Activated CD4-positive, alpha-beta T cell treated with anti-CD3 and anti-CD28 coated beads, Interleukin-2, amount 50 U/mL, for 1 hour (primary cell): ENCODE results near the gene NNT.
A peak's percentile ranks its signal among the peaks of the same experiment; 100 is the strongest.
"Not testable (repeated sequence)": the region's sequence is repeated elsewhere in the genome, so short reads cannot be mapped to it uniquely, and the experiment has no call there.

ENCODE experiments used
- DNase-seq: peaks from one replicate; pipeline ENCODE4 v3.0.0-alpha.2; 2020

The NNT gene

GRCh38 chr5:43602461-43603343 lies at the start of gene NNT:
Gene NNT, plus strand, starts transcription at chr5:43603180. Its CDS starts 6,016 bp downstream, at chr5:43609196.
- DNase-seq = peak; percentile 73

- no peak for DNase-seq
Measured at GRCh38 chr5:43553381-43553780, 49.6 kb upstream of the NNT start.

DNA sequence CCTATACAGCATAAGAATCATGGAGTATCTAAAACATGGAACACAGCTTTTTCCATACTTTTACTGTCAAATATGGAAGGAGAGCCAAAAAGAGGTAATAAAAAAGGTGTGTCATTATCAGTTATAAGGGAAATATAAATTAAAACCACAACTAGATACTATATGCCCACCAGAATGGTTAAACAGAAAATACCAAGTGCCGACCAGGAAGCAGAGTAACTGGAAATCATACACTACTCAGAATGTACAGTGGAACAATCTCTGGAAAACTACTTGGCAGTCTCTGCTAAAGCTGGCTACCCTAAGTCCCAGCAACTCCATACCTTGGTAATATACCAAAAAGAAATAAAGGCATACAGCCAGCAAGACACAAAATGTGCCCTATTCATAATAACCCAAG lies 48.5 kb upstream of the NNT start:
- no peak for DNase-seq

DNA sequence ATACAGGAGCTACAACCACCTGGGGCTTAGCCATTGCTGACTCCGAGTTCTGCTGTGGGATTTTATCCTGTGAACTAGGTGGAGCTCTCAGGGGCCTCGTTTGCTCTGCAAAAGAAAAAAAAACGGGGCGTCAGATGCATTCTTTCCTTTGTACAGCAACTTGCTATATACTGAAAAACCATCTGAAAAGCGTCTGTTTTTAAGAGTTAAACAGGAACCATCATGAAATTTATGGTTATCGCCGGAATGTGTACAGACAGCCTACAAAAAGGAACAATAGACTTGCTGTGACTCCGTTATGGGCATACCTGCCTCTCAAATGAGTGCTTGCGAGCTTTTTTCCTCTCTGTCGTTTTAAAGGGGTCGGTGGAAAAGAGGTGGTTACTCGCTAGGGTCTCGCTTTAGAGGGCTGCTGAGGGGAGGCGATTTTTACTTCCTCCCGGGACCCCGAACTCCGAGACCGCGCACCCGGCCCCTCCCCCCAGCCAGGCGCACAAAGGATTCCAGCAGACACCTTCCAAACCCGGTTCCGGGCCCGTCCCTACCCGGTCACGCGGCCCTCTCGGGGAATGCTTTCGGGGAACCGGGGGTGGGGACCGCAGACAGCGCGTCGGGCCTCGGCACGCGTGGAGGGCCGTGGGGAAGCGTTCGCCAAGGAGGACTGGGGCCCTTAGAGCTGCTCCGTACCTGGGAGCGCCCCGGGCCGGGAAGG lies 46.9 kb upstream of the NNT start:
- peak; percentile 32 for DNase-seq

GRCh38 chr5:43556607-43556856 lies 46.4 kb upstream of the NNT start:
- not testable (repeated sequence) for DNase-seq

DNA sequence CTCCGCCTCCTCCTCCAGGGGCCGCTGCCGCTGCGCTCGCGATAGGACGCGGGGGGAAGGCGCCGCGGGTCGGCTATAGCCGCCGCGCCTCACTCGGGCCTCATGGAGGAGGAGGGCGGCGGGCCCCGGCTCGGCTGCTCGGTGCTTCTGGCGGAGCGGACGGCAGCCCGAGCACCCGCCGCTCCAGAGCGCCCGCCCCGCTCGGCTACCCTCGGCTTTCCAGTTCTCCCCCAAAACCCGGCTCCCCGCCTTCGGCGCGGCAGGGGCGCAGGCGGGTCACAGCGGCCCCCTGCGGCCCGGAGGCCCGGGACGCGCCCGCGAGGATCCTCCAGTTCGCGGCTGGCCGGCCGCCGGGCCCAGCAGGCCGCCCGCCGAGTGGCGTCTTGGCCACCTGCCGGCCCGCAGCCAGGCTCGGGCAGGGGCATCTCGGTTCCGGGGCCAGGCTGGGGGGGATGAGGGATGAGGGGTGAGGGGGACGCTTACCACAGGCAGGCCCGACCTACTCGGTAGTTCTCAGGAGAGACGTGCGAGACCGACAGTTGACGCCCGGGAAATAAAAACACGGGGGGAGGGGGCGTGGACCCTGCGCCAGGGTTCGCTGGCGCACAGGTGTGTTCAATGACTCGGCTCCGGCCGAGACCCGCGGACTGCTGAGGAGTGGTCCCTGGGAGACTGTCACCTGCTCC lies 46.0 kb upstream of the NNT start, which contains the start of gene PAIP1:
PAIP1 (minus strand) TSS at position 221 of the 686 bp plus-strand sequence. CDS start 231 bp downstream, outside the sequence.
- DNase-seq = peak; percentile 75

- DNase-seq = no peak
Measured at GRCh38 chr5:43560128-43560527, 42.9 kb upstream of the NNT start.

DNA sequence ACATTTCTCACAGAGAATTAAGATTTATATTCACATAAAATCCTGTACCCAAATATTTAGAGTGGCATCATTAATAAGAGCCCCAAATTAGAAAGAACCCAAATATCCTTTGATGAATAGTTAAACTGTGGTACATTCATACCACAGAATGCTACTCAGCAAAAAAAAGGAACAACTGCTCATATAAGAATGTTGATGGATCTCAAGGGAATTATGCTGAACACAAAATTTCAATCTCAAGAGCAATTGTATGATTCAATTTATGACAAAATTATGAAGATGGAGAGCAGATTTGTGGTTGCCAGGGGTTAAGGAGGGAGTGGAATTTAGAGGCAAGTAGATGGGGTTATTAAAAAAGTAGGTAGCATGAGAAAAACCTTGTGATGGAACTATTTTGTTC lies 41.6 kb upstream of the NNT start:
- DNase-seq = no peak

DNA sequence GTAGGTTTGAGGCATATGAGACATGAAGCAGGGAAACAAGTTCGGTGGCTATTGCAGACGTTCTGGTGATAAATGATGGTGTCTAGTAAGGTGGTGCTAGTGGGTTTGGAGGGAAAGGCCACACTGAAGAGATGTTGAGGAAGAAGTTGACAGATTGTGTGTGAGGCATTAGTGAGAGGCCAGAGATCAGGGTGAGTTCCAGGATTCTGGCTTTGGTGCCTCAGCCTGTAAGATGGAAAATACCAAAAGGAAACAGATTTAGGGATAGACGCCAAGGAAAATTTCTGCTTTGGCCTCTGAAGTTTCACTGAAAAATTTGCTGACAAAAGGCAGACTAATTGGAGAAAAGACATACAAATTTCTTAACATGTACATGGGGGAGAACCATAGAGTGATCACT lies 39.7 kb upstream of the NNT start:
- no peak for DNase-seq

- DNase-seq = no peak
Measured at GRCh38 chr5:43564289-43564850, 38.6 kb upstream of the NNT start.

DNA sequence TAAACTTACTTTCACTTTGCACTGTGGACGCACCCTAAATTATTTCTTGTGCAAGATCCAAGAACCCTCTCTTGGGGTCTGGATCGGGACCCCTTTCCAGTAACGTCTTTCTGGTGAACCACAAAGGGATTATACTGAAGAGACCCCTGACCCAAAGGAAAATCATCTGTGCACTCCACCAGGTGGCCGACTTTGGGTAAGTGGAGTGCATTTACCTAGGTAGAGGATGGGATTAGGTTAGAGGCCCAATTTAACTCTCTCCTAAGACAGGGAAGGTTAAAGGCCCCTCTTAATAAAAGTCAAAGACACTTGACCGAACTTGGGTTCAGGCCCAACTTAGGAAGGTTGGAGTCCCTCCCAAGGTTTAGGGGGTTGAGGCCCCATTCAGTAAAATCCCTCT lies 37.9 kb upstream of the NNT start:
- DNase-seq = no peak

- DNase-seq = no peak
Measured at GRCh38 chr5:43567967-43568366, 35.0 kb upstream of the NNT start.

GRCh38 chr5:43569236-43569746 lies 33.7 kb upstream of the NNT start:
- DNase-seq = no peak

DNA sequence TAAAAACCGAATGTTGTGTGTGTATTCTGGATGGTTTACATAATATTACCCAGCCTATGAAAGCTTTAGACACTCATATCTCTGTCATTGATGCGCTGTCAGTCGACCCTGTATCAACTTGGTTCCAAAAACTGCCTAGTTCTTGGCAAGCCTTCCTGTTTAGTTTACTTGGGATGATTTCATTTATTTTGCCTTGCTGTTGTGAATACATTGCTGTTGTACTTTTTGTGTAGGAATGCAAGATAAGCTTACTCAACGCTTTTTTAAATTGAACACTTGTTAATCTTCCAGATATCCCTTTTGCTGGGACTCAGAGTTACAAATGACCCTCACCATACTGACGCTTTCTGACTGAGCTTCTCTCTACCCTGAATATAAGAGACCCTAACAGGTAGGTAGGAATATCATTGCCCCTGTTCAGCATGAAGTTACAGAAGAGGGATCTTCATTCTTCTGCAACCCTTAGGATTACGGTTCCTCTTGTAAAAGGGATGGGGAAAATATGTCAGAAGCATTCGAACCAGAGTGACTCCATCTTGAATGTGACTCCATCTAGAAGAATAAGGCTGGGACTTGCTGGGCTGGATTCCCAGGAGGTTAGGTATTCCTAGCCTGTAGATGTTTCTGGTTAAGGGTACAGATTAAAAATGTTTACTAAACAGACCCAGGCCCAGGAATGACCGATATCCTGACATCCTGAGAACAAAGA lies 32.4 kb upstream of the NNT start:
- no peak for DNase-seq

GRCh38 chr5:43571237-43571636 lies 31.7 kb upstream of the NNT start:
- DNase-seq = no peak

GRCh38 chr5:43572357-43572756 lies 30.6 kb upstream of the NNT start:
- no peak for DNase-seq

- no peak for DNase-seq
Measured at GRCh38 chr5:43573058-43573457, 29.9 kb upstream of the NNT start.

DNA sequence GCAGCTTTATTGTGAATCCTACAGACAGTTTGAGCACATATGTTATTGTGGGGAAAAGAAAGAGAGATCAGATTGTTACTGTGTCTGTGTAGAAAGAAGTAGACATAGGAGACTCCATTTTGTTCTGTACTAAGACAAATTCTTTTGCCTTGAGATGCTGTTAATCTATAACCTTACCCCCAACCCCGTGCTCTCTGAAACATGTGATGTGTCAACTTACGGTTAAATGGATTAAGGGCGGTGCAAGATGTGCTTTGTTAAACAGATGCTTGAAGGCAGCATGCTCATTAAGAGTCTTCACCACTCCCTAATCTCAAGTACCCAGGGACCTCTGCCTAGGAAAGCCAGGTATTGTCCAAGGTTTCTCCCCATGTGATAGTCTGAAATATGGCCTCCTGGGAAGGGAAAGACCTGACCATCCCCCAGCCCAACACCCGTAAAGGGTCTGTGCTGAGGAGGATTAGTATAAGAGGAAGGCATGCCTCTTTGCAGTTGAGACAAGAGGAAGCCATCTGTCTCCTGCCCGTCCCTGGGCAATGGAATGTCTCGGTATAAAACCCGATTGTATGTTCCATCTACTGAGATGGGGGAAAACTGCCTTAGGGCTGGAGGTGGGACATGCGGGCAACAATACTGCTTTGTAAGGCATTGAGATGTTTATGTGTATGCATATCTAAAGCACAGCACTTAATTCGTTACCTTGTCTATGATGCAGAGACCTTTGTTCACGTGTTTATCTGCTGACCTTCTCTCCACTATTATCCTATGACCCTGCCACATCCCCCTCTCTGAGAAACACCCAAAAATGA lies 22.4 kb upstream of the NNT start:
- DNase-seq = not testable (repeated sequence)

DNA sequence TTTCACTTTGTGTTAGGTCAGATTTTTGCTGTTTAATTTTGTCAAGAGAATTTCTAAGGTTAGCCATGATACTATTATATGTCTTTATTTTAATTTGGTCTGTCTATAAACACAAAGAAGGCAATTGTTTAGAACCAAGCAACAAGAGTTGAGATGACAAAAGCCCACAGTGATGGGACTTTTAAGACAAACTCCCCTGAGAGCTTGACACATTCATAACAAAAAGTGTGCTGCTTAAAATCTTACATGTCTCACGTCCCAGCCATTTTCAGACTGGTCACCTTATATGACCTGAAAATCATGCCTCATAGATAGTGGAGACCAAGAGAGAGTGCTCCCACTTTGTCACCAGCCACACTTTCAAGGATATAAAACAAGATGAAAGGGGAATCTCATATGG lies 21.6 kb upstream of the NNT start:
- no peak for DNase-seq

GRCh38 chr5:43582082-43583005 lies 20.6 kb upstream of the NNT start:
- no peak for DNase-seq

DNA sequence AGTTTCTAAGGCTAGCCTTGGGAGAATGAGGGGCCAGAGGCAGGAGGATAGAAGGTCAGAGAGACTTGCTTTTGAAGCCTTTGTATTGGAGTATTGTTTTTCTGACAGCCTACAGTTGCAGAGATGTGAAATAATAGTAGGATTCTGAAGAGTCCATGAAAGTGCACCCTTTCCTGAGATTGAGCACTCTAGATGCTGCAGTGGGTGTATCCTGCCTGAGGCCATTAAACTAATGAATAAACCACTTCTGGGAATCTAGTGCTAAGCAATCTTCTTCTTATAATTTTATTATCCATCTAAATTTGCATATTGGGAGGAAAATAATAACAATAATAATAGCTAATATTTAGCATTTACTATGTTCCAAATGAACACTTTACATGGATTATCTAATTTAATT lies 19.3 kb upstream of the NNT start:
- no peak for DNase-seq
